Upper lobe of left lung (tissue), 4 donors: Measurements from ENCODE around the gene CCDC102B.

Source experiments
- CTCF ChIP-seq, 6 experiments: fragments of 450-650 bp in 4 of 6; fragments of 200-600 bp in 2 of 6; sonication (generic) in 2 of 6; IDR thresholded peaks; one replicate each; pipeline ENCODE4 v1.5.1; 2016 to 2019; ENCODE audit warnings: antibody characterized with exemption in 6 of 6
- EP300 ChIP-seq, 4 donors: sonication (generic); formaldehyde crosslinking; IDR thresholded peaks; one replicate each; pipeline ENCODE4 v1.5.1; 2017; ENCODE audit warnings: antibody characterized with exemption in 4 of 4, control low read depth in 2 of 4
- POLR2A ChIP-seq, 4 donors: fragments of 450-650 bp; IDR thresholded peaks; one replicate each; pipeline ENCODE4 v1.5.1; 2016 to 2017; ENCODE audit warnings: antibody characterized with exemption in 4 of 4, mild to moderate bottlenecking in 2 of 4
- POLR2AphosphoS5 ChIP-seq, 2 donors: sonication (generic); formaldehyde crosslinking; IDR thresholded peaks; one replicate each; pipeline ENCODE4 v1.5.1; 2017; ENCODE audit warnings: antibody characterized with exemption in 2 of 2

- no peak for TF ChIP-seq POLR2A (IDR thresholded peaks at IDR 0.05)
- no peak for TF ChIP-seq CTCF (IDR thresholded peaks at IDR 0.05)
- no peak for TF ChIP-seq POLR2AphosphoS5 (IDR thresholded peaks at IDR 0.05)
- TF ChIP-seq EP300 (IDR thresholded peaks at IDR 0.05), result no peak
Observed at GRCh38 chr18:69097349-69097748, 299.5 kb downstream of the CCDC102B start.
